HCT116 (cell line): ENCODE measurements around the gene PATE2. TPM values are rescaled to one million over a fixed set of nuclear protein-coding genes. Genes with fewer than 3 reads are reported as not detected.

Experiments
- ATAC-seq: fragments of 200-7000 bp; cut with Tn5 transposase; 2 replicates; pipeline ENCODE4 v1.9.1; 2020; ENCODE audit warnings: mild to moderate bottlenecking, moderate library complexity
- BruUV-seq: library from RNA; stranded (reverse); fragments of 400-500 nt; replicated peaks from 2 replicates; lab custom pipeline; 2021; lab: Mats Ljungman, UMichigan
- CTCF ChIA-PET: fragments of 300-600 bp; sonication (Branson Sonifier 250); formaldehyde crosslinking; loops from one replicate; lab custom pipeline; 2021; ENCODE audit warnings: antibody characterized with exemption; lab: Charles Lee
- POLR2A ChIA-PET: fragments of 300-600, 350-600 bp; sonication (Branson Sonifier 250); formaldehyde crosslinking; loops from one replicate; lab custom pipeline; 2021; ENCODE audit warnings: antibody characterized with exemption; lab: Charles Lee
- RAD21 ChIA-PET, 2 experiments: fragments of 300-600 bp; sonication (Branson Sonifier 250); formaldehyde crosslinking; loops; one replicate each; lab custom pipeline; 2023; ENCODE audit warnings: low total read pairs in 2 of 2; ENCODE audit not compliant: uncharacterized antibody in 2 of 2, unreplicated experiment in 2 of 2, low non-redundant PET in 1 of 2; lab: Charles Lee
- DNase-seq: peaks from one replicate; pipeline ENCODE4 v3.0.0-alpha.2; 2010; ENCODE audit warnings: low read depth, low spot score
- H2AFZ ChIP-seq: fragments of 200-600 bp; shearing (Covaris generic), sonication (generic); 2 replicates; pipeline ENCODE4 v1.6.1; 2017; ENCODE audit warnings: low read depth, mixed run types, mixed read lengths, antibody characterized with exemption, low read length; ENCODE audit not compliant: poor library complexity, severe bottlenecking
- H3K27ac ChIP-seq: 2 replicates; pipeline ENCODE4 v1.5.1; 2012; ENCODE audit warnings: low read depth, low read length
- H3K27me3 ChIP-seq: fragments of 200-600 bp; sonication (generic); 2 replicates; pipeline ENCODE4 v1.6.1; 2016; ENCODE audit warnings: mixed run types, low read length, mixed read lengths; ENCODE audit not compliant: insufficient read depth
- H3K36me3 ChIP-seq, 2 experiments: fragments of 200-500 bp in 1 of 2; fragments of 200-600 bp in 1 of 2; sonication (Bioruptor generic) in 1 of 2; sonication (generic) in 1 of 2; 2 replicates each; pipeline versions ENCODE4 v1.5.1 to v1.6.1; 2014 to 2016; ENCODE audit warnings: low read length in 2 of 2, inconsistent platforms in 1 of 2, mixed read lengths in 1 of 2, mixed run types in 1 of 2; ENCODE audit not compliant: insufficient read depth in 2 of 2, control insufficient read depth in 1 of 2
- H3K4me1 ChIP-seq, 2 experiments: fragments of 200-600 bp in 1 of 2; sonication (generic) in 1 of 2; 2 replicates each; pipeline versions ENCODE4 v1.5.1 to v1.6.1; 2012 to 2017; ENCODE audit warnings: low read length in 2 of 2, inconsistent platforms in 1 of 2, mild to moderate bottlenecking in 1 of 2, mixed read lengths in 1 of 2, mixed run types in 1 of 2, moderate library complexity in 1 of 2; ENCODE audit not compliant: insufficient read depth in 2 of 2, control insufficient read depth in 1 of 2
- H3K4me2 ChIP-seq: fragments of 200-600 bp; sonication (generic); 2 replicates; pipeline ENCODE4 v1.6.1; 2017; ENCODE audit warnings: mixed run types, low read length, mixed read lengths
- H3K4me3 ChIP-seq, 2 experiments: fragments of 200-600 bp in 1 of 2; sonication (generic) in 1 of 2; replicated peaks in 1 of 2; 2 replicates each; pipeline ENCODE4 v1.5.1; 2011 to 2016; ENCODE audit warnings: low read length in 2 of 2, control low read depth in 1 of 2, low read depth in 1 of 2, mild to moderate bottlenecking in 1 of 2, mixed read lengths in 1 of 2, mixed run types in 1 of 2
- H3K79me2 ChIP-seq: fragments of 200-600 bp; sonication (generic); 2 replicates; pipeline ENCODE4 v1.6.1; 2017; ENCODE audit warnings: mild to moderate bottlenecking, mixed run types, low read length, moderate library complexity, mixed read lengths; ENCODE audit not compliant: insufficient read depth
- H3K9ac ChIP-seq: fragments of 200-600 bp; sonication (generic); 2 replicates; pipeline ENCODE4 v1.6.1; 2016; ENCODE audit warnings: low read length, mixed read lengths
- H3K9me2 ChIP-seq: fragments of 200-600 bp; sonication (generic), shearing (Covaris generic); 2 replicates; pipeline ENCODE4 v1.6.1; 2017; ENCODE audit warnings: mixed run types, mild to moderate bottlenecking, moderate library complexity; ENCODE audit not compliant: insufficient read depth
- H3K9me3 ChIP-seq, 2 experiments: fragments of 200-500 bp in 1 of 2; fragments of 200-600 bp in 1 of 2; sonication (Bioruptor generic) in 1 of 2; sonication (generic) in 1 of 2; 2 replicates each; pipeline ENCODE4 v1.6.1; 2014 to 2017; ENCODE audit warnings: low read length in 2 of 2, mixed read lengths in 2 of 2, inconsistent platforms in 1 of 2, low read depth in 1 of 2, mild to moderate bottlenecking in 1 of 2, mixed run types in 1 of 2, moderate library complexity in 1 of 2; ENCODE audit not compliant: control insufficient read depth in 1 of 2, insufficient read depth in 1 of 2
- H4K20me1 ChIP-seq: fragments of 200-600 bp; sonication (generic), shearing (Covaris generic); 2 replicates; pipeline ENCODE4 v1.6.1; 2017; ENCODE audit warnings: mixed run types, mild to moderate bottlenecking, moderate library complexity; ENCODE audit not compliant: insufficient read depth
- CBX3 ChIP-seq: IDR thresholded peaks from 2 replicates; pipeline ENCODE4 v1.6.1; 2012; ENCODE audit warnings: low read depth
- EGR1 ChIP-seq: IDR thresholded peaks from 2 replicates; pipeline ENCODE4 v1.6.1; 2012; ENCODE audit warnings: low read depth
- ELF1 ChIP-seq: IDR thresholded peaks from 2 replicates; pipeline ENCODE4 v1.6.1; 2012; ENCODE audit warnings: low read depth, borderline replicate concordance
- EZH2 ChIP-seq: fragments of 200-600 bp; sonication (generic); IDR thresholded peaks from 2 replicates; pipeline ENCODE4 v1.6.1; 2017; ENCODE audit warnings: antibody characterized with exemption, mixed run types
- EZH2phosphoT487 ChIP-seq: fragments of 200-600 bp; IDR thresholded peaks from 2 replicates; pipeline ENCODE4 v1.6.1; 2018; ENCODE audit warnings: antibody characterized with exemption, borderline replicate concordance
- FOSL1 ChIP-seq: IDR thresholded peaks from 2 replicates; pipeline ENCODE4 v1.6.1; 2012; ENCODE audit warnings: low read depth
- JUND ChIP-seq: IDR thresholded peaks from 2 replicates; pipeline ENCODE4 v1.6.1; 2012
- POLR2A ChIP-seq: IDR thresholded peaks from 2 replicates; pipeline ENCODE4 v1.7.0; 2011; ENCODE audit warnings: borderline replicate concordance; ENCODE audit not compliant: insufficient read depth, insufficient read length; ENCODE audit errors: extremely low read depth
- POLR2AphosphoS5 ChIP-seq: IDR thresholded peaks from 2 replicates; pipeline ENCODE4 v1.6.1; 2011; ENCODE audit warnings: mild to moderate bottlenecking, low read depth, low read length, moderate library complexity
- RAD21 ChIP-seq: IDR thresholded peaks from 2 replicates; pipeline ENCODE4 v1.6.1; 2012; ENCODE audit warnings: low read depth, mild to moderate bottlenecking
- SIN3A ChIP-seq: IDR thresholded peaks from 2 replicates; pipeline ENCODE4 v1.6.1; 2012; ENCODE audit warnings: low read depth
- SP1 ChIP-seq: IDR thresholded peaks from 2 replicates; pipeline ENCODE4 v1.6.1; 2012; ENCODE audit warnings: low read depth
- TCF7L2 ChIP-seq: IDR thresholded peaks from 2 replicates; pipeline ENCODE4 v1.7.0; 2011; ENCODE audit warnings: borderline replicate concordance, inconsistent platforms; ENCODE audit not compliant: insufficient read depth, insufficient read length; ENCODE audit errors: extremely low read depth
- YY1 ChIP-seq: IDR thresholded peaks from 2 replicates; pipeline ENCODE4 v1.6.1; 2011; ENCODE audit warnings: low read length, low read depth, moderate library complexity, mild to moderate bottlenecking; ENCODE audit not compliant: insufficient replicate concordance; ENCODE audit errors: extremely low read depth
- ZFX ChIP-seq: fragments of 450-650 bp; IDR thresholded peaks from 2 replicates; pipeline ENCODE4 v1.6.1; 2017
- ZNF274 ChIP-seq: fragments of 200-500 bp; sonication (Bioruptor generic); IDR thresholded peaks from 2 replicates; pipeline ENCODE4 v1.6.1; 2014; ENCODE audit warnings: mild to moderate bottlenecking, low read depth, low read length, inconsistent platforms
- intact Hi-C: fragments of 100-400 bp; cut with micrococcal nuclease; formaldehyde crosslinking; loops from 2 replicates; pipeline ENCODE4 v1.10.0; 2022
- total RNA-seq: library from RNA; stranded (reverse); gene quantifications from one replicate; pipeline ENCODE4 v1.2.1, GENCODE V29; 2021; ENCODE audit not compliant: unreplicated experiment
- TF ChIP-seq, protein P1 (sequence below), 3 experiments: fragments of 200-600 bp in 1 of 3; sonication (generic) in 1 of 3; IDR thresholded peaks in 2 of 3; conservative IDR thresholded peaks in 1 of 3; 2 replicates each; pipeline ENCODE4 v1.5.1; 2012 to 2017; ENCODE audit warnings: low read depth in 2 of 3, low read length in 2 of 3, antibody characterized with exemption in 1 of 3, borderline replicate concordance in 1 of 3, control low read depth in 1 of 3, mild to moderate bottlenecking in 1 of 3, mixed read lengths in 1 of 3, mixed run types in 1 of 3, moderate library complexity in 1 of 3; ENCODE audit not compliant: insufficient read depth in 1 of 3
- TF ChIP-seq, protein P2 (sequence below): IDR thresholded peaks from 2 replicates; pipeline ENCODE4 v1.6.1; 2012
- TF ChIP-seq, protein P3 (sequence below): IDR thresholded peaks from 2 replicates; pipeline ENCODE4 v1.6.1; 2011; ENCODE audit warnings: mild to moderate bottlenecking, low read length, moderate library complexity; ENCODE audit not compliant: insufficient replicate concordance; ENCODE audit errors: extremely low read depth

Gene PATE2
- total RNA-seq, 1 experiment from 2014 or later: not detected

DNA sequence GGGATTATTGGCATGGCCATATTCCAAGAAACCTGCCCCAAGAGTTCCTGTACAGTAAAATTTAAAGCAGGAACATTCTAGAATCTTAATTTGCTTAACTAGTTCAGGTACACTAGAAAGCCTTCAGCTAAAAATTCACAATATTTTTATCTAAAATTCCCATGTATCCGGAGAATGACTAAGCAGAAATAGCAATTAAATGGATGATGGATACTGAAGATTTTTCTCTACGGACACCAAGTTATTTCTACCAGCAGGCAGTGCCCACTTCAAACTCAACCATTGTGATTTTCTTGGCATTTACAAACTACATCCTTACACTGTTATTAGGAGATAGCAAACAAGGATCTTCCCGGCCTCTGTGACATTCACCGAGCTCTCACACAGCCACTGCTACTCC lies 12.2 kb upstream of the PATE2 start:
- no peak overlapping the region for H2AFZ ChIP-seq
- no peaks in the 10 kb centered on the region for H3K9me2 ChIP-seq
- peaks cover 1% of the 10 kb centered on the region; the same call in 1 of the 2 replicates for H3K27me3 ChIP-seq
- TF ChIP-seq ZFX (no peak), FOSL1 (no peak), ZNF274 (no peak), SIN3A (no peak), ELF1 (no peak)
- TF ChIP-seq, protein P1, sequence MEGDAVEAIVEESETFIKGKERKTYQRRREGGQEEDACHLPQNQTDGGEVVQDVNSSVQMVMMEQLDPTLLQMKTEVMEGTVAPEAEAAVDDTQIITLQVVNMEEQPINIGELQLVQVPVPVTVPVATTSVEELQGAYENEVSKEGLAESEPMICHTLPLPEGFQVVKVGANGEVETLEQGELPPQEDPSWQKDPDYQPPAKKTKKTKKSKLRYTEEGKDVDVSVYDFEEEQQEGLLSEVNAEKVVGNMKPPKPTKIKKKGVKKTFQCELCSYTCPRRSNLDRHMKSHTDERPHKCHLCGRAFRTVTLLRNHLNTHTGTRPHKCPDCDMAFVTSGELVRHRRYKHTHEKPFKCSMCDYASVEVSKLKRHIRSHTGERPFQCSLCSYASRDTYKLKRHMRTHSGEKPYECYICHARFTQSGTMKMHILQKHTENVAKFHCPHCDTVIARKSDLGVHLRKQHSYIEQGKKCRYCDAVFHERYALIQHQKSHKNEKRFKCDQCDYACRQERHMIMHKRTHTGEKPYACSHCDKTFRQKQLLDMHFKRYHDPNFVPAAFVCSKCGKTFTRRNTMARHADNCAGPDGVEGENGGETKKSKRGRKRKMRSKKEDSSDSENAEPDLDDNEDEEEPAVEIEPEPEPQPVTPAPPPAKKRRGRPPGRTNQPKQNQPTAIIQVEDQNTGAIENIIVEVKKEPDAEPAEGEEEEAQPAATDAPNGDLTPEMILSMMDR (IDR thresholded peaks at IDR 0.05 in 2 of 3, conservative IDR thresholded peaks at IDR 0.05 in 1 of 3; ENCODE audit: borderline replicate concordance in 1 of 3, insufficient read depth in 1 of 3, low read depth in 2 of 3, low read length in 2 of 3): no peak
- no peaks in the 10 kb centered on the region for H3K79me2 ChIP-seq
- H3K4me3 ChIP-seq: no peak overlapping the region
- no peak overlapping the region for H3K9ac ChIP-seq
- no peaks in the 10 kb centered on the region for H3K9me3 ChIP-seq
- RAD21 ChIA-PET: no interaction called here
- H4K20me1 ChIP-seq: no peaks in the 10 kb centered on the region
- H3K36me3 ChIP-seq: no peaks in the 10 kb centered on the region
- no peak overlapping the region for H3K4me2 ChIP-seq
- DNase-seq (no peak), ATAC-seq (no peak)
- POLR2A ChIA-PET: no interaction called here
- intact Hi-C loops: no loop called here
- H3K27ac ChIP-seq: no peak overlapping the region
- no peaks in the 10 kb centered on the region for H3K4me1 ChIP-seq
- CTCF ChIA-PET: no interaction called here
- no TSS peak for BruUV-seq

DNA sequence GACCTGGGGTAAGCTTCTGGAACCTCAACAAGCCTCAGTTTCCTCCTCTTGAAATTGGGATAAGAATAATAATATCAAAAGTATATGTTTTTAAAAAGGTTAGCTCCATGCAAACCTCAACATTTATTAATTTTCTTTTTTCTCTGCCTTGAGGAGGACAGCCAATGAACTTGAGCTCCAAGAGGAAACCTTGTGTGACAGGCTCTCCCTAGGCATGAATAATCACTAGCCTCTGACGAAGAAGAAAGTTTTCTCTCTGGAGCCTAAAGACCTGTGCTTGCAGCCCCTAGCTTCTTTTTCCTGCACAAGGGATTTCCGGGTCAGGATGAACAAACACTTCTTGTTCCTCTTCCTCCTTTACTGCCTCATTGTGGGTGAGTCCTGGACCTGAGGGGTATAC lies 9.2 kb upstream of the PATE2 start, which contains the start of gene PATE3:
PATE3 (plus strand) TSS at position 301 of the 400 bp plus-strand sequence; CDS start at position 326, 25 bp downstream.
- intact Hi-C loops: no loop called here
- POLR2A ChIA-PET: no interaction called here
- peaks cover 7% of the 10 kb centered on the region; the same call in 1 of the 2 replicates for H3K27me3 ChIP-seq
- DNase-seq (no peak), ATAC-seq (no peak)
- no peak within 1 kb of the TSS for H2AFZ ChIP-seq
- H3K79me2 ChIP-seq: no peaks in the 10 kb centered on the region
- RAD21 ChIA-PET: no interaction called here
- H3K9me2 ChIP-seq: no peaks in the 10 kb centered on the region
- no peak within 1 kb of the TSS for H3K9ac ChIP-seq
- CTCF ChIA-PET: no interaction called here
- no peak within 1 kb of the TSS for H3K4me2 ChIP-seq
- no peaks in the 10 kb centered on the region for H3K9me3 ChIP-seq
- BruUV-seq: no TSS peak
- H3K4me1 ChIP-seq: no peaks in the 10 kb centered on the region
- no peak within 1 kb of the TSS for H3K4me3 ChIP-seq
- no peaks in the 10 kb centered on the region for H4K20me1 ChIP-seq
- no peaks in the 10 kb centered on the region for H3K36me3 ChIP-seq
- no peak within 1 kb of the TSS for H3K27ac ChIP-seq
- TF ChIP-seq POLR2A: no peak
- no peak for TF ChIP-seq EGR1
- no peak for TF ChIP-seq CBX3
- TF ChIP-seq SP1: no peak
- no peak for TF ChIP-seq ZNF274
- TF ChIP-seq, protein P2, sequence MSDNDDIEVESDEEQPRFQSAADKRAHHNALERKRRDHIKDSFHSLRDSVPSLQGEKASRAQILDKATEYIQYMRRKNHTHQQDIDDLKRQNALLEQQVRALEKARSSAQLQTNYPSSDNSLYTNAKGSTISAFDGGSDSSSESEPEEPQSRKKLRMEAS: no peak
- no peak for TF ChIP-seq EZH2
- TF ChIP-seq RAD21: no peak
- TF ChIP-seq YY1: no peak
- TF ChIP-seq, protein P3, sequence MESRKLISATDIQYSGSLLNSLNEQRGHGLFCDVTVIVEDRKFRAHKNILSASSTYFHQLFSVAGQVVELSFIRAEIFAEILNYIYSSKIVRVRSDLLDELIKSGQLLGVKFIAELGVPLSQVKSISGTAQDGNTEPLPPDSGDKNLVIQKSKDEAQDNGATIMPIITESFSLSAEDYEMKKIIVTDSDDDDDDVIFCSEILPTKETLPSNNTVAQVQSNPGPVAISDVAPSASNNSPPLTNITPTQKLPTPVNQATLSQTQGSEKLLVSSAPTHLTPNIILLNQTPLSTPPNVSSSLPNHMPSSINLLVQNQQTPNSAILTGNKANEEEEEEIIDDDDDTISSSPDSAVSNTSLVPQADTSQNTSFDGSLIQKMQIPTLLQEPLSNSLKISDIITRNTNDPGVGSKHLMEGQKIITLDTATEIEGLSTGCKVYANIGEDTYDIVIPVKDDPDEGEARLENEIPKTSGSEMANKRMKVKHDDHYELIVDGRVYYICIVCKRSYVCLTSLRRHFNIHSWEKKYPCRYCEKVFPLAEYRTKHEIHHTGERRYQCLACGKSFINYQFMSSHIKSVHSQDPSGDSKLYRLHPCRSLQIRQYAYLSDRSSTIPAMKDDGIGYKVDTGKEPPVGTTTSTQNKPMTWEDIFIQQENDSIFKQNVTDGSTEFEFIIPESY: no peak
- TF ChIP-seq POLR2AphosphoS5: no peak
- no peak for TF ChIP-seq SIN3A
- no peak for TF ChIP-seq EZH2phosphoT487
- no peak for TF ChIP-seq TCF7L2
- TF ChIP-seq JUND: no peak
- no peak for TF ChIP-seq ZFX
